Thymus (tissue), 11 donors: ENCODE measurements around the gene GLG1. TPM values are rescaled to one million over a fixed set of nuclear protein-coding genes. Genes with fewer than 3 reads are reported as not detected.
"Not testable (repeated sequence)": the region's sequence is repeated elsewhere in the genome, so short reads cannot be mapped to it uniquely, and the experiment has no call there.

Source experiments
- DNase-seq, 9 donors: peaks; one replicate each; pipeline ENCODE4 v3.0.0-alpha.2; 2013; ENCODE audit warnings: low spot score in 9 of 9, low read depth in 6 of 9, missing footprints in 1 of 9
- H3K27ac ChIP-seq, 2 donors: one replicate each; pipeline ENCODE4 v1.5.1; 2013; ENCODE audit warnings: control low read depth in 1 of 2, low read depth in 1 of 2, low read length in 1 of 2, mild to moderate bottlenecking in 1 of 2, moderate library complexity in 1 of 2
- H3K27me3 ChIP-seq, 2 donors: one replicate each; pipeline ENCODE4 v1.5.1; 2013; ENCODE audit warnings: low read length in 1 of 2; ENCODE audit not compliant: control insufficient read depth in 2 of 2, insufficient read depth in 1 of 2
- H3K36me3 ChIP-seq, 2 donors: one replicate each; pipeline ENCODE4 v1.5.1; 2013; ENCODE audit warnings: low read length in 1 of 2, mild to moderate bottlenecking in 1 of 2, moderate library complexity in 1 of 2; ENCODE audit not compliant: control insufficient read depth in 2 of 2, insufficient read depth in 2 of 2
- H3K4me1 ChIP-seq, 2 donors: one replicate each; pipeline ENCODE4 v1.5.1; 2013; ENCODE audit warnings: low read length in 2 of 2; ENCODE audit not compliant: control insufficient read depth in 2 of 2, insufficient read depth in 2 of 2
- H3K4me3 ChIP-seq, 2 donors: one replicate each; pipeline ENCODE4 v1.5.1; 2013; ENCODE audit warnings: low read length in 2 of 2, control low read depth in 1 of 2, mild to moderate bottlenecking in 1 of 2
- H3K9me3 ChIP-seq, 2 donors: one replicate each; pipeline ENCODE4 v1.5.1; 2013; ENCODE audit warnings: low read length in 1 of 2, mild to moderate bottlenecking in 1 of 2; ENCODE audit not compliant: control insufficient read depth in 2 of 2, insufficient read depth in 1 of 2
- WGBS: extraction: QIAGEN DNeasy Blood & Tissue Kit; methylation state at CpG from one replicate; pipeline ENCODE4 v1.1.7; 2013; 5-methylcytosine and 5-hydroxymethylcytosine counted together
- polyA plus RNA-seq: library from polyadenylated mRNA; stranded (reverse); fragments of 200-250 nt; gene quantifications from one replicate; pipeline ENCODE4 v1.2.3, GENCODE V29; 2013
- total RNA-seq: library from RNA; stranded (reverse); fragments of 120-200 nt; gene quantifications from one replicate; pipeline ENCODE4 v1.2.4, GENCODE V29; 2013
- donor health status: healthy.

The GLG1 gene
- total and polyA plus RNA-seq, 2 donors = 31.7 to 38.4 TPM

DNA sequence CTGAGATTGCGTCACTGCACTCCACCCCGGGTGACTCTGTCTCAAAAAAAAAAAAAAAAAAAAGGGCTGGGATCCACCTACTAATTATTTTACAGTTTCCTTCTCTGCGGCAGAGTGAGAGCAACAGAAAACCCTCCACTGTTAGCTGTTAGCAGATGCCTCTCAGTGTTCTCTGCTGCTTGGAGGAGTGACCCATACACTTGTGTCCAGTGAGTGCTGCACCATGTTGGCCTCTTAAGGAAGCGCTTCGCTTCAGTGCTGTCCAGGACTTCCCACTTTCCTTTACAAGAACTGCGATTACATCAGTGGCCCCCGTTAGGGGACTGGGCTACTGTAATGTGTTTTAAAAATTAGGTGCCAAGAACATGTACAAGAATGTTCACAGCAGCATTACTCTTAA, 167.2 kb downstream of the GLG1 start:
- Histone ChIP-seq H3K27me3 (no peaks in the 10 kb centered on the region), H3K36me3 (peaks cover 0 to 6% of the 10 kb centered on the region in 2 donors), H3K4me3 (no peak overlapping the region), H3K4me1 (no peaks in the 10 kb centered on the region), H3K27ac (no peak overlapping the region), H3K9me3 (no peaks in the 10 kb centered on the region)
- no peak for DNase-seq
- WGBS = 78% methylated on average over 7 of the region's 7 CpGs

DNA sequence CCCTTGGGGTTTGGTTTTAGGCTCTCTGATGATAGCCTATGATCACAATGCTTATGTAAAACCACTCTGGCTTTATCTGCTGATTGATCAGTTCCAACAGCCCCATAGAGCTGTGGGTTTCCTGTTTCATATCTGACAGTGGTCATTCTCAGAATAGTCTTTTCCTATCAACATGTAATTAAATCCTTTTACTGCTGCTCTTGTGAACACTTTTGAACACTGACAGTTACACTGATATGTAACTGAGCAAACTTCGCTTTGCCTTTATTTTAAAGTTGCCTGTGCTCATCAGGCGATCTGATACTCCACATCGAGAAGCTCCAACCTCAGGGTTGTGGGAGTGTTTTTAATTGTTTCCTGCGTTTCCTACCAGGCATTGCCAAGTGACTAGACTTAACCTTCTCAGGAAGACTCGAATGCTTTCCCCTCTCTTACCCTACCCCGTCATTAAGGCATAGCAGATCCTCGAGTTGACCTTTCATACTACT, 168.4 kb downstream of the GLG1 start:
- Histone ChIP-seq H3K27ac (no peak overlapping the region), H3K4me3 (no peak overlapping the region), H3K27me3 (no peaks in the 10 kb centered on the region), H3K36me3 (peaks cover 0 to 6% of the 10 kb centered on the region in 2 donors), H3K4me1 (no peaks in the 10 kb centered on the region), H3K9me3 (no peaks in the 10 kb centered on the region)
- WGBS = 9% methylated on average over 7 of the region's 7 CpGs
- no peak for DNase-seq

DNA sequence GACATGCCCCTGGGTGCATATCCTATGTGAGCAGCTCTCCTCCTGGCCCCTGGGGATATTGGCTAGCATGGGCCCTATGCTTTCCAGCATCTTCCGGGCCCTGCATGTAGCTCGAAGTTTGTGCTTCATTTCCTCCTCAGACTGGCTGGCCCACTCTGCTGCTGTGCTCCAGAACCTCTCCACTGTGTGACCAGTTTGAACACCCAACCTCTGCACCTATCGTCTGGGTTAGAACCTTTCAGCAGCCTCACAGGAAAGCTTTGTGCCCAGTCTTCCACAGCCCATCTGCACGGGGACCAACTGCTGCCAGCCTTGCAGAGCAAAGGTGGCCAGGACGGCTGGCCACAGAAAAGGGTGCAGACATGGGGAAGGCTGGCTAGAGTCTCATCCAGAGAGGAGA, 175.4 kb downstream of the GLG1 start:
- no peak for DNase-seq
- Histone ChIP-seq H3K36me3 (no peaks in the 10 kb centered on the region), H3K9me3 (no peaks in the 10 kb centered on the region), H3K27me3 (no peaks in the 10 kb centered on the region), H3K4me1 (no peaks in the 10 kb centered on the region), H3K4me3 (no peak overlapping the region), H3K27ac (no peak overlapping the region)
- WGBS = 88% methylated on average over 5 of the region's 5 CpGs

DNA sequence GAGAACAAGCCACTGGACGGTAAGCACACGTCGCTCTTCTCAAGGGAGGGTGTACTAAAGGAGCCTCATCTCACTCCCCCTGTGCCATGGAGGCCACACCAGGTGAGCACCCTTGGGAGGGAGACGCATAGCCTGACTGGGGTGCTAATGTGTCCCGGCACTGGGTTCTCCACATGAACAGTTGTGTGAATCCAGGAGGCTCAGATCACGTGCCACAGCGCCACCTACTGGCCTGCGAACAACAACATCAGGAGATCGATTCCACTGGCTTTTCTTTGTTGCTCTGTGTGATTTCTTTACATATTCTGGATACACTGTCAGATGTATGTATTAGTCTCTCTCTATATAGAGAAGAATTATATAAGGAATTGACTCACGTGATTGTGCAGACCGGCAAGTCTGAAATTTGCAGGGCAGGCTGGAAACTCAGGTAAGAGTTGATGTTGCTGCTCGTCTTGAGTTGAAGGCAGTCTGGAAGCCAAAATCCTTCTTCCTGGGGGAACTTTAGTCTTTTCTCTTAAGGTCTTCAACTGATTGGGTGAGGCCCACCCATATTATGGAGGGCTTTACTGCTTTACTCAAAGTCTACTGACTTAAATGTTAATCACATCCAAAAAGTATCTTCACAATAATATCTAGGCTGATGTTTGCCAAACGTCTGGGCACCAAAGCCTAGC, 176.7 kb downstream of the GLG1 start:
- WGBS = 40% methylated on average over 13 of the region's 13 CpGs
- peak in 4 of 9 donors; percentile 2 to 38 (median 22) for DNase-seq
- not testable (repeated sequence) for H3K4me1 ChIP-seq, H3K27me3 ChIP-seq, H3K4me3 ChIP-seq, H3K36me3 ChIP-seq, H3K27ac ChIP-seq, H3K9me3 ChIP-seq

DNA sequence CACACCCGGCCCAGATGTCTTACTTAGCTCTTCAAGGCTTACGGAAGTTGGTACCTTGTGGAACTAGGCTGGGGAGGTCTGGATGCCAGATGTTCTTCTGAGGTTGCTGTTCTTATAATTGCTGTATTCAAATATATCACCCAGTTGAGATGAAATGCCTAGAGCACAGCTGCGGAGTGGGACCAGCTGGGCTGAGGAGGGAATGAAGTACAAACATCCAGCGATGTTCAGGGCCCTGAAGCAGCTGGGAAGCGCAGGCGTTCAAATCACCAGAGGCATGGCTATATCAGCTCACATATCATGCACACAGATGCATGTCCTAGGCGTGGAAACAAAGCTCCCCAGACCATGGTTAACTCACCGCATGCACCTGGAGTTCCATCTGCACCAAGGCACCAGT, 178.4 kb downstream of the GLG1 start:
- WGBS = 100% methylated on average over 3 of the region's 8 CpGs
- not testable (repeated sequence) for DNase-seq, H3K27me3 ChIP-seq, H3K27ac ChIP-seq, H3K36me3 ChIP-seq, H3K4me1 ChIP-seq, H3K9me3 ChIP-seq, H3K4me3 ChIP-seq

DNA sequence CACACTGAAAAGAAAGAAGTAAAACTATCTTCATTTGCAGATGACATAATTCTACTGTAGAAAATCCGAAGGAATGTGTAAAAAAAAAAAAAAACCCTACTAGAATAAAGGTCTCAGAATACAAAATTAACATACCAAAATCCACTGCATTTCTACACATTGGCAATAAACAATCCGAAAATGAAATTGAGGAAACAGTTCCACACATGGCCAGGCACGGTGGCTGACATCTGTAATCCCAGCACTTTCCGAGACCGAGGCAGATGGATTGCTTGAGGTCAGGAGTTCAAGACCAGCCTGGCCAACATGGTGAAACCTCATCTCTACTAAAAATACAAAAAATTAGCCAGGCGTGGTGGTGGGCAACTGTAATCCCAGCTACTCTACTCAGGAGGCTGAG, 181.2 kb downstream of the GLG1 start:
- not testable (repeated sequence) for H3K27me3 ChIP-seq, H3K27ac ChIP-seq, DNase-seq, H3K36me3 ChIP-seq, H3K9me3 ChIP-seq, H3K4me3 ChIP-seq, H3K4me1 ChIP-seq
- 76% methylated on average over 6 of the region's 6 CpGs for WGBS

DNA sequence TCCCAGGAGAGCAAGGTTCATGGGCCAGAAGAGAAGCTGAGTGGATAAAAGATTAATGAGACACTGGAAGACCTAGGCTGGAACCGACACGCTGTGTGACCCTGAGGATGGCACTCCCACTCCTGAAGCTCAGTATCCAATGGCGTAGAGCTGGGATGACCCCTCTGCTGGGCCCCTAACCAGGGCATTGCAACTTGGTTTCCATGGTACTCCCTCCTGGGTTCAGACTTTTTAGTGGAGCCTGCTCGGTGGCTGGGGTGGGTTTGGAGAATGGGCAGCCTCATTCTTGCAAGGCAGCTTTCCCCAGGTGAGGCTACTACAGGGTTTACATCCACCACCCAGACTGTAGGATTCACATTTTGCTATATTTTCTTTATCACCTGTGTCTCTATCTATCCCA, 183.2 kb downstream of the GLG1 start:
- not testable (repeated sequence) for H3K4me1 ChIP-seq, H3K9me3 ChIP-seq, H3K4me3 ChIP-seq, DNase-seq, H3K36me3 ChIP-seq, H3K27ac ChIP-seq, H3K27me3 ChIP-seq
- over 99% methylated on average over 4 of the region's 4 CpGs for WGBS

DNA sequence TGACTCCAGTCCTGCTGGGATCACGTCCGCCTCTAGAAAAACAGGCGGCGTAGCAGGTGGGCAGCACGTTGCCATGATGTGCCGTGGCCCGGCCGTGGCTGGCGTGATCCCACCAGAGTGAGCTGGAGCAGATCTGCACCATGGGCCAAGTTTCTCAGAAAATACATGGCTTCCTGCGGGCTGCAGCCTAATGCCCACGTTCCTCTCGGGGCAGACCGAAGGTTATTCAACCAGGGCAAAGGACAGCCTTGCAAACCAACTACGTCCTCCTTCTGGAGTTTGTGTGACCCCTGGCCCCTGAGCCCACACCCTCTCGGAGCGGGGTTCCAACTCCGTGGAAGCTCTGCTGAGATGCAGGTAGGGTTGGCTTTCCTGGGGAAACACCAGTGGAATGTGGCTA, 184.8 kb downstream of the GLG1 start:
- not testable (repeated sequence) for H3K4me1 ChIP-seq, H3K27ac ChIP-seq, H3K36me3 ChIP-seq, H3K27me3 ChIP-seq, H3K4me3 ChIP-seq, DNase-seq, H3K9me3 ChIP-seq
- WGBS = over 99% methylated on average over 6 of the region's 17 CpGs

DNA sequence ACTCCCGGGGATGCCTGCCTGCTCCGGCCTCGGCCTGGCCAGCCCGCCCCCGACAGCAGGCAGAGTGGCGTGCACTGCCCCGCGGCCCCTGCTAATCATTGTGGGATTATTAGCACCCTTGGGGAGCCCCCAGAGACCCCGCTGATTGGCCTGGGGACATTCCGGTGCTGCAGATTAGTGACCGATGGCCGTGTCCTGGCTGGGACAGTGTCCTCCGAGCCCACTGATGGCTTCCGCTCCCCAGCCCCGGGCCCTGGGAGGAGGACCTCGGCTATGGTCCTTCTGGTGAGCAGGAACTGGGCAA, 185.5 kb downstream of the GLG1 start:
- H3K4me3 ChIP-seq, H3K27me3 ChIP-seq, H3K36me3 ChIP-seq, H3K27ac ChIP-seq, H3K9me3 ChIP-seq, DNase-seq, H3K4me1 ChIP-seq: not testable (repeated sequence)
- WGBS = 97% methylated on average over 7 of the region's 16 CpGs
